GM12875 (cell line): ENCODE data around the gene MAP6.
A peak's percentile ranks its signal among the peaks of the same experiment; 100 is the strongest.

Experiments
- H3K4me3 ChIP-seq: one replicate; pipeline ENCODE4 v1.5.1; 2011; ENCODE audit warnings: low read depth, low read length, control low read depth
- CTCF ChIP-seq: IDR thresholded peaks from 2 replicates; pipeline ENCODE4 v1.5.1; 2011; ENCODE audit warnings: low read depth, mild to moderate bottlenecking, control low read depth, inconsistent platforms, low read length, moderate library complexity, borderline replicate concordance; ENCODE audit not compliant: insufficient read depth

The MAP6 gene

DNA sequence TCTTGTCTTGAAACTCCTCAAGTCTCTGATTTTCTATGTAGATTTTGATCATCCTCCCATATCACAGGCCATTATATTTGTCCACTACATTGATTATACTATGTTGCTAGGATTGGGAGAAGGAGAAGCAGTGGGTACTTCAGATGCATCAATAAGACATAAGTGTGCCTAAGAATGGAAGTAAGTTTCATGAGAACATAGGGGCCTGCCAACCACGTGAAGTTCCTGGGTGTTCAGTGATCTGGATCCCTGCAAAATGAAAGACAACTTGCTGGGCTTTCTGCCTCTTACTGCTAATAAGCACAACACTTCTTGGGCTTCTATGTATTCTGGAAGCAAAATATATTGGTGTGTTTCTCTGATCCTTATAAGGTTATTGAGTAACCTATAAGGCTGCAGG is 89.0 kb downstream of the MAP6 start:
- no peak overlapping the region for H3K4me3 ChIP-seq
- TF ChIP-seq CTCF = no peak

DNA sequence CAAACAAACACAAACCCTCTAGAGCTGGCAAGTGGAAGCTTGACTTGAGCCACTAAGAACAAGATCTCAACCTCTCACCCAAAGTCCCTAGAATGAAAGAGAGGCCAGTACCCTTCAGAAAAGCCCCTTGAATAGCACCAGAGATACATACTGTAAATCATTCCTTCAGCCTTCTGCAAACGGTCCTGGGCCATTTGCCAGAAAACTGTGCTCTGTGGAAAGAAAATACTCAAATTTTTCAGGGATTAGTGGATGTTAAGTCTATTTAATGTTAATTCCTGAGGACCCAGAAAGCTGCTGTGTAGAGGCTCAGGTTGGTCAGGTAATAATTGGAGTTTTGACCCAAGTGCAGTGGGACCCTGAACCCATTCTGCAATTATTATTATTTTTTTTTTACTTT is 89.9 kb downstream of the MAP6 start:
- TF ChIP-seq CTCF = no peak
- no peak overlapping the region for H3K4me3 ChIP-seq

- no peak overlapping the region for H3K4me3 ChIP-seq
- TF ChIP-seq CTCF = peak; percentile 49; the same call in 1 of the 2 replicates
Observed at GRCh38 chr11:75577207-75577606, 91.6 kb downstream of the MAP6 start.

- no peak overlapping the region for H3K4me3 ChIP-seq
- TF ChIP-seq CTCF = no peak
Observed at GRCh38 chr11:75576499-75576918, 92.3 kb downstream of the MAP6 start.

- no peak for TF ChIP-seq CTCF
- no peak overlapping the region for H3K4me3 ChIP-seq
Observed at GRCh38 chr11:75576017-75576416, 92.8 kb downstream of the MAP6 start.

DNA sequence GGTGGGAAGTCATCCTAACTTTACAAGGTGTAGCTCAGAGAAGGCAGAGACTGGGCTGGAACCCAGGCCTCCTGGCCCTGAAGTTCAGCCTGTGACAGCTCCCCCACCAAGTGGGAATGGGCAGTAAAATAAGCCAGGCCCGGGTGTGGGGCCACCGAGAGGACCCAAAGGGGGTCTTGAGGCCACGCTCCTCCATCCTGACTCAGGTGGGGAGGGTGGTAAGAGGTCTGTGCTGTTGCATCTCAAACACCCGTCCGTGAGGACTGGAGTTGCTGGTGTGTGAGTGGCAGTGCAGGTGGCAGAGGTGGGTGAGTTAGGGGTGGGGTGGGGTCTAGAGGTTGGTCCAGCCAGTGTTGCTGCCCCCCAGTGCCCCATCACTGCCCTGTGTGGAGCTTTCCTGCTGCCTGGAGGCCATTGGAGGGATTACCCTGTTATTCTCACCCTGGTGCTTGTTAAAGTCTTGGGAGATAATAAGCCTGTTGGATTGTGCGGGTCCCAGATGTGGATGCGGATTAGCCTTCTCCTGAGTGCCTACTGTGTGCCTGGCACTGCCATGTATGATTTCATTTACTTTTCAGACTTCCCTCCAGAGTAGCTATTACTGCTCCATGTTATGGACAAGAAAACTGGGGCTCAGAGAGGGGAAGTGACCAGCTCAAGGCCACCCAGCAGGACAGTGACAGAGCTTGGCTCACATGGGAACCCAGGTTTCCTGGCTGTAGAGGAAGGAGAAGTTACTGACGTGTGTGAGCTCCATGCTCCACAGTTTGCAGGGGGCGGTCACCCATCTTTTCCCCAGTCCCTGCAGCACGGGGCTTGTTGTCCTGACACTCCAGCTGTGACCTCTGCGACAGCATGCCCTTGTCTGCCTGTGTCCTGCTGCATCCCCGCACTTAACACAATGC is 93.9 kb downstream of the MAP6 start:
- TF ChIP-seq CTCF = no peak
- no peak overlapping the region for H3K4me3 ChIP-seq

DNA sequence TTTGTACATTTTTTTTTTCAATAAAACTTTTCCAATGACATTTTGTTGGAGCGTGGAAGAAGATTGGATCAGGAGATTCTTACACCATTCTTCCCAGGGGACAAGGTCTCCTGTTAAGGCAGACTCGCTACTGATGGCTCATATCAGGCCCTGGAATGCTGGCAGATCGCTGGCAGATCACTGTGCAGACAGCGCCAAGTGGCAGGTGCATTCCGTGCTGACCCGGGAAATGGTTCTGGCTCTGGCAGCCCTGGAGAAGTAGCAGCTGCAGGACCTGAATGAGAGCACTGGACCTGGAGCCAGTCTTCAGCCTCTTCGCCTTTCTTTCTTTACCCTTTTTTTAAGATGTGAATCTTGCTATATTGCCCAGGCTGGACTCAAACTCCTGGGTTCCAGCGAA is 96.1 kb downstream of the MAP6 start:
- TF ChIP-seq CTCF = no peak
- no peak overlapping the region for H3K4me3 ChIP-seq
